Fibroblast of villous mesenchyme (primary cell): ENCODE results near the gene CDC42SE1. TPM values are rescaled to one million over a fixed set of nuclear protein-coding genes. Genes with fewer than 3 reads are reported as not detected.
A peak's percentile ranks its signal among the peaks of the same experiment; 100 is the strongest.

Experiments
- DNase-seq: peaks from one replicate; pipeline ENCODE4 v3.0.0-alpha.2; 2010; ENCODE audit warnings: low read depth
- H3K4me3 ChIP-seq: 2 replicates; pipeline ENCODE4 v1.5.1; 2011; ENCODE audit warnings: low read depth, mild to moderate bottlenecking, low read length
- CTCF ChIP-seq: IDR thresholded peaks from 2 replicates; pipeline ENCODE4 v1.5.1; 2012; ENCODE audit warnings: low read depth, mild to moderate bottlenecking, low read length; ENCODE audit not compliant: insufficient read depth
- total RNA-seq: library from RNA; depleted of rRNA; stranded (reverse); fragments of >200 nt; gene quantifications from 2 replicates; pipeline ENCODE4 v1.2.3, GENCODE V29; 2012

CDC42SE1 gene
- total RNA-seq, 1 donor, result 68.2 TPM

DNA sequence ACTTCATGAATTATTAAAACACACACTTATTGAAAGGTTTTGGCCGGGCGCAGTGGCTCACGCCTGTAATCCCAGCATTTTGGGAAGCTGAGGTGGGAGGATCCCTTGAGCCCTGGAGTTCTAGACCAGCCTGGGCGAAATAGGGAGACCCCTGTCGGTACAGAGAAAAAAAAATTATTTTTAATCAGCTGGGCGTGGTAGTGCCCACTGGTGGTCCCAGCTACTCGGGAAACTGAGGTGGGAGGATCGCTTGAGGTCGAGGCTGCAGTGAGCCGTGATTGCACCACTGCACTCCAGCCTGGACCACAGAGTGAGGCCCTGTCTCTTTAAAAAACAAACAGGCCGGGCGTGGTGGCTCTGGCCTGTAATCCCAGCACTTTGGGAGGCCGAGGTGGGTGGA lies 12.8 kb upstream of the CDC42SE1 start:
- peak; percentile 9 for TF ChIP-seq CTCF
- no peak overlapping the region for H3K4me3 ChIP-seq
- no peak for DNase-seq

DNA sequence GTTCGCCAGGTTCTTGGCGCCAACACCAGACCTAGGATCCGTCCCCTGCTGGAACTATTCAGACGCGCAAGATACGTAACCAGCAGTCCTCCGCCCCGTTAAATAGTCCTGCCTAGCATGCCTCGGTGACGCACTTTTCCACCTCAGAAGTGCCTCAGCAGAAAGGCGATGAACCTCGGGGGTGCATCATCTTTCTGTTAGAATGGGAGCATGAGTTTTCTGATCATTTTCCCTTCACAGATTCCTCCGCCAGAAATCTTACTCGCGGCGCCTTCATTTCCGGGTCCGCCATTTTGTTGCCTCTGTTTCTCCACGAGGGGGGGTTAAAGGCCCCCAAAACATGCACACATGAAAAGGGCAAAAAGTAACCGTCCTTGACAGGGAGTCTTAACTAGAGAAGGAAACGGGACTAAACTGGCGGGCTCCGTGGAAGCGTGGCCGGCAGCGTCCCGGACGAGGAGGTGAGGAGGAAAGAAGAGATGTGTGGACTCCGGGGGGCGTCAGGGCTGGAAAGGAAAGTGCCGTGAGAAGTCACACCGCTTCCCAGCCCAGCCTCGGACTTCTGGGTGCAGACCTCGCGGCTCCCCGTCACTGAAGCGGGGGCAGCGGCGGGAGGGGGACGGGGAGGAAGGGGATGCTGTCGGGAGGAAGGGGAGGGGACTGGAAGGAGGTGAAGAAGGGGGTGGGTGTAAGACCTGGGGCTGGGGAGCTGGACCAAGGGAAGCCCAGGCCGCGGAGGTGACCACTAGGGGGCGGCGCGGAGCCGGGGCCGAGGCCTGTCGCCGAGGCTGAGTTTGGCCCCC lies 11.3 kb upstream of the CDC42SE1 start, which contains the start of gene GABPB2:
Gene GABPB2 (plus strand): TSS at position 288 of the 803 bp plus-strand sequence. CDS start 17,429 bp downstream, outside the sequence.
- TF ChIP-seq CTCF, result peak; percentile 82
- H3K4me3 ChIP-seq, result peak within 1 kb of the TSS; percentile 81
- DNase-seq, result peak; percentile 98

GRCh38 chr1:151069103-151069486 lies 9.7 kb upstream of the CDC42SE1 start:
- no peak for DNase-seq
- H3K4me3 ChIP-seq, result no peak overlapping the region
- TF ChIP-seq CTCF, result no peak

DNA sequence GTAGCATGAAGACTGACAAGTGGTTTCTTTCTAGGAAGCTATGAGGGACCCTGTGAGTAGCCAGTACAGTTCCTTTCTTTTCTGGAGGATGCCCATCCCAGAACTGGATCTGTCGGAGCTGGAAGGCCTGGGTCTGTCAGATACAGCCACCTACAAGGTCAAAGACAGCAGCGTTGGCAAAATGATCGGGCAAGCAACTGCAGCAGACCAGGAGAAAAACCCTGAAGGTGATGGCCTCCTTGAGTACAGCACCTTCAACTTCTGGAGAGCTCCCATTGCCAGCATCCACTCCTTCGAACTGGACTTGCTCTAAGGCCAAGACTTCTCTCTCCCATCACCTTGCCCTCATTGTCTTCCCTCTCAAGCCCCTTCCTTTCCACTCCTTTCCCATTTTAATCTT lies 7.8 kb upstream of the CDC42SE1 start:
- DNase-seq, result no peak
- H3K4me3 ChIP-seq, result no peak overlapping the region
- TF ChIP-seq CTCF, result no peak

GRCh38 chr1:151065089-151065645 lies 5.7 kb upstream of the CDC42SE1 start:
- no peak overlapping the region for H3K4me3 ChIP-seq
- no peak for DNase-seq
- no peak for TF ChIP-seq CTCF

DNA sequence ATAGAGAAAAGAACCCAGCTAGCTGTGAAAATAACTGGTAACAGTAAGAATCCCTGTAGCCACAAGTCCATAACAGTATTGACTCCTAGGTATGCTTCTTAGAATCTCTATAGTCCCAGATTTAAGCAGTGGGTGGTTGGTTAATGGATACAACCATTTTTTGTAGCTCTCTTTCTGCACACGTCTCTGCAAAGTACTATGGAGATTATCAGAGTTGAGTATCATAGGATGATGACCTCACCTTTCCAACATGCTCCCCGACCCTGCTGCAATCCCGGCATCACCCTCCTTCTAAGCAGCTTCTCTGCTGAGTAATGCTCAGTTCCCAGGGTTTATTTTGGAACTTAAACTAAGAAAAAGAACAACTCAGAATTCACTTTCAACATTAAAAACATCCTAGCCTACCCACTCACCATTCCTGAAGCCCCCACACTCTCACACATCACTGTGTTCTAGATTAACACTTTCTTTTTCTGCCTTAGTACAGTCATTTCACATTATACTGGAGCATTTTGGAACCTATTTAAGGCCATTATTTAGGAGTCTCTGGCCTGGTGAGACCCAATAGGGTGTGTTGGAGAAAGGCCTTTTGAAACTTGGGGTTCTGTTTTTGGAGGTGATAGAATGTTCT lies 3.4 kb upstream of the CDC42SE1 start:
- no peak overlapping the region for H3K4me3 ChIP-seq
- DNase-seq, result peak; percentile 87
- no peak for TF ChIP-seq CTCF
